VCaP (cell line): ENCODE measurements around the gene PARVG.

Source experiments
- H3K27ac ChIP-seq: fragments of 450-650 bp; 2 replicates; pipeline ENCODE4 v1.5.1; 2017
- TF ChIP-seq, protein P1 (sequence below): fragments of 450-650 bp; conservative IDR thresholded peaks from 2 replicates; pipeline ENCODE4 v1.5.1; 2017; ENCODE audit warnings: mild to moderate bottlenecking, moderate library complexity

Gene PARVG

DNA sequence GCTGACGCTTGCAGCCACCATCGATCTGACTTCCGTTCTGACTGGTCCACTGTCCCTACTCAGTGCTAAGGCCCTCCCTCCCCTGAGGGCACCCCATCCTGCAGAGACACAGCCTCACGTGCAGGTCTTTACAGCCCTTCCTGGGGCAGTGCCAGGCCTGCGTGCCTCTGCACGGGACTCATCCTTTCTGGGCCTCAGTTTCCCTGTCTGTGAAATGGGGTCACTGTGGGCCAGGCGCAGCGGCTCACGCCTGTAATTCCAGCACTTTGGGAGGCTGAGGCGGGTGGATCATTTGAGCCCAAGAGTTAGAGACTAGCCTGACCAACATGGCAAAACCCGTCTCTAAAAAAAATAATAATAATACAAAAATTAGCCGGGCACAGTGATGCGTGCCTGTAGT is 17.8 kb upstream of the PARVG start:
- no peak overlapping the region for H3K27ac ChIP-seq
- TF ChIP-seq, protein P1, sequence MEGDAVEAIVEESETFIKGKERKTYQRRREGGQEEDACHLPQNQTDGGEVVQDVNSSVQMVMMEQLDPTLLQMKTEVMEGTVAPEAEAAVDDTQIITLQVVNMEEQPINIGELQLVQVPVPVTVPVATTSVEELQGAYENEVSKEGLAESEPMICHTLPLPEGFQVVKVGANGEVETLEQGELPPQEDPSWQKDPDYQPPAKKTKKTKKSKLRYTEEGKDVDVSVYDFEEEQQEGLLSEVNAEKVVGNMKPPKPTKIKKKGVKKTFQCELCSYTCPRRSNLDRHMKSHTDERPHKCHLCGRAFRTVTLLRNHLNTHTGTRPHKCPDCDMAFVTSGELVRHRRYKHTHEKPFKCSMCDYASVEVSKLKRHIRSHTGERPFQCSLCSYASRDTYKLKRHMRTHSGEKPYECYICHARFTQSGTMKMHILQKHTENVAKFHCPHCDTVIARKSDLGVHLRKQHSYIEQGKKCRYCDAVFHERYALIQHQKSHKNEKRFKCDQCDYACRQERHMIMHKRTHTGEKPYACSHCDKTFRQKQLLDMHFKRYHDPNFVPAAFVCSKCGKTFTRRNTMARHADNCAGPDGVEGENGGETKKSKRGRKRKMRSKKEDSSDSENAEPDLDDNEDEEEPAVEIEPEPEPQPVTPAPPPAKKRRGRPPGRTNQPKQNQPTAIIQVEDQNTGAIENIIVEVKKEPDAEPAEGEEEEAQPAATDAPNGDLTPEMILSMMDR, result no peak

DNA sequence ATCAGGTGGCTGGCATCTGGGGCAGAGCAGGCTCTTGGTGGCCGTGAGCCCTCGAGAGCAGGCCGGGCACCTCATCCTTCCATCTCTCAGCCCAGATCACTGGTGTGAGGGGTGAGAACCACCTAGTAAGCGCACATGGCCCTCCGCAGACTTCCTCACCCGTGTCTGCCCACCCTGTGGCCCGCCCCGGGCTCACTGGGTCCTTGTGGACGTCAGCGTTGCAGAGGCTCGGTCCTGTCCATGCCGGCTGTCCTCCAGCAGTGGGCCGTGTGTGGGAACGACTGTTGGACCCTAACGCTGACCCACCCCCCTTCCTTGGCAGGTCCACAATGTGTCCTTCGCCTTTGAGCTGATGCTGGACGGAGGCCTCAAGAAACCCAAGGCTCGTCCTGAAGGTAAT is 17.2 kb upstream of the PARVG start:
- no peak overlapping the region for H3K27ac ChIP-seq
- TF ChIP-seq, protein P1, result no peak

DNA sequence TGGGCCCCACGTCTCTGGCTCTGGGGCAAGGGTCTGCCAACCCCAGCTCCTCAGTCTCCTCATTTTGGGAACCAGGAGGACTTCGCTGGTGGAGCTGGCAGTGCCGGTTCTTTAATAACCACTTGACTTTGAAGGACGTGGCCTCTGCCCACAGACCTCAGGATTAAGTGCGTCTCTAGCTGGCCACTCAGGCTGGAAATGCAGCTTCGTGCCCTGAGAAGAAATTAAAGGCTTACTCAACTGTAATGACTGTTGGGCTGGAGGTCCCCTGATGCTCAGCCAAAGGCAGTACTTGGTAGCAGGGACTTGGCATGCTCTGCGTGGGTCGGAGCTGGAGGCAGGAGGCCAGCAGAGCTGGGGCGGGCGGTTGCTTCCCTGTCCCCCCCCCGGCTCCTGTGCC is 16.7 kb upstream of the PARVG start:
- H3K27ac ChIP-seq, result no peak overlapping the region
- TF ChIP-seq, protein P1, result no peak

DNA sequence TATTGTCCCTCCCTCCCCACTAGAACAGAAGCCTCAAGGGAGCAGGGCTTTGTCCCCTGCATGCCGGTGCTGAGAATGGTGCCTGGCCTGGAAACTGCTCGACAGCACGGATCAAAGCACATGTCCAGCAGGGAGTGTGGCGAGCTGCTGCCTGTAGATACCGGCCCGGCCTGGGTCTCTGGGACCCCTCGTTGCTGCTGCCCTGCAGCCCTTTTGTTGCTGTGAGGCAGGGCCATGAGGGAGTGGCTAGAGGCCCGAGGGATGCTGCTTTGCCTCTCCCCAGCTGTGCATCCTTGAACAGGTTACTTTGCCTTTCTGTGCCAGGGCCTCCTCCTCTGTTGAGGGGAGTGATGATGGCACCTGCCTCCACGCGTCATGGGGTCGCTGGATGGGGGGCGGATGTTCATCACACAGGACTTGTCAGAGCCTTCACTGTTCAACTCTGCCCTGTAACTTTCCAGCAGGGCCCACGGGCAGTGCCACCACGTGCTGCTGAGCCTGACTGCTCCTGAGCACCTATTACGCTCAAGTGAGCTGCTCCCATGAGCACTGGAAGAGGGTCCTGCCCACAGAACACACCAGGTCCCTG is 15.3 kb upstream of the PARVG start:
- H3K27ac ChIP-seq, result no peak overlapping the region
- TF ChIP-seq, protein P1, result no peak

DNA sequence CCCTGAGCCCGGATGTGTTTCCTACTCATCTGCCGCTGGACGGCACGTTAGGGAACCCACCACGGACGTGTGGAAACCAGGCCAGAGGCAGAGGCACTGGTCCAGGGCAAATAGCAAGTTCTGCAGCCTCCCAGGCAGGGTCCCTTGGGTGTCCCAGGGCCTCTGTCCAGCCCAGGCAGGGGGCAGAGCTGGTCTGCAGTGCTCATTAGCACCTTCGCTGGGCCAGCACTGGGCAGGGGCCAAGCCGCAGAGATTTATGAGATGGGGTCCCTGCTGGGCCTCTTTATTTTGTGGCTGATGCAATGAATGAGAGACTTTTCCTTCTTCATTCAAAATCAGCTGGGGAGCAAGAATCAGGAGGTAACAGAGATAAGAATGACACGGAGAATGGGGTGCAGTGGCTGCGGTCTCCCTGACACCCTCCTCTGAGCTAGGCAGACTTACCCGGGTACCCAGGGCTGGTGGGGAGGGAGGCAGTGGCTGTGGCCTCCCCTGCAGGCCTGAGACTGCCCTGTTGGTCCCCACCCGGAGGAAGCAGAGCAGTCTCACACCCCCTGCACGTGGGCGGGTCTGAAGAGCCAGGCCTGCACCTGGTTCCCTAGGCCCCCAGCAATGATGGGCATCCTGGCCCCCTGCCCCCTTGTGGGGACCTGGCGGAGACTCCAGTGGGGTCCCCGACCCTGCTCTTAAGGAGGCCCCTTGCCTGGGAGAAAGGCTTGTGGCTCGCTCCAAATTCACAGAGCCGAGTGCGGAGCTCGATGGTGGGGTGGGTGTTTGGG is 14.0 kb upstream of the PARVG start:
- TF ChIP-seq, protein P1, result no peak
- H3K27ac ChIP-seq, result no peak overlapping the region

DNA sequence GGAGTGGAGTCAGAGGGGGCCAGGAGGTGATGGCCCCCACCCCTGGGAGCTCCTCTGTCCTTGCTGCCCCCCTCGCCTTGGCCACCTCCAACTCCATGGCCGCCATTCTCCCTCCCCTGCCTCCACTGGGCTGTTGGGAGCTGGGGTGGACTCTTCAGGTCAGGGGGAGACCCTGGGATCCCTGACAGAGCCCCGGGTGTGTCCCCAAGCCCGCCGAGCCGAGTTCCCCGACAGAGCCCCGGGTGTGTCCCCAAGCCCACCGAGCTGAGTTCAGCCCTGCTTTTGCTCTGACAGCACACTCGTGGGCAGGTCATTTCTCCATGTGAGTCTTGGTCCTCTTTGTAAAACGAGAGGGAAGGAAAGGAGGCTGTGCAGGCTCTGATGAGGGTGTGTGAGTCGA is 13.2 kb upstream of the PARVG start:
- TF ChIP-seq, protein P1, result no peak
- H3K27ac ChIP-seq, result no peak overlapping the region

DNA sequence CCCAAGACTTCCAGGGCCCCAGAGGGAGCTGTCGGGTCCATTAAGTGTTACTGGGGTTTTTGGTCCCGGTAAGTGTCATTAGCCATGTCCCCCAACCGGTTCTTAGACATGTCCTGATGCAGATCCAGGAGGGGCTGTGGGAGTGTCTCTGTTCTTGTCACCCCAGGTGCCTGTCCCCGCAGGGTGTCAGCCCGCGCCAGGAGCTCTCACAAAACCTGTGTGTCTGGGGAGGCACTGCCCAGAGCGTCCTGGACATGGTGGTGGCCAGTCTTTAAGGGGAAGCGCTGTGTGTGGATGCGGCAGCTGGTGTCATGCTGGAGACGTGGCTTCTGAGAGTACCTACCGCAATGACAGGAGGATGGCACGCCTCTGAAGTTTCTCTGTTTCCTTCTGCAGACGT is 12.5 kb upstream of the PARVG start:
- TF ChIP-seq, protein P1, result no peak
- no peak overlapping the region for H3K27ac ChIP-seq
